CMK (cell line): ENCODE measurements around the gene ABCG2.
"Not testable (repeated sequence)": the region's sequence is repeated elsewhere in the genome, so short reads cannot be mapped to it uniquely, and the experiment has no call there.

ENCODE experiments used
- DNase-seq: peaks from one replicate; pipeline ENCODE4 v3.0.0-alpha.2; 2010; ENCODE audit warnings: low read depth

The ABCG2 gene

GRCh38 chr4:88163336-88163735 is 4.9 kb upstream of the ABCG2 start:
- DNase-seq = no peak

GRCh38 chr4:88162626-88163025 is 4.2 kb upstream of the ABCG2 start:
- DNase-seq = no peak

GRCh38 chr4:88159229-88159725 is 838 bp upstream of the ABCG2 start:
- no peak for DNase-seq

- DNase-seq = no peak
Measured at GRCh38 chr4:88158038-88158488, 376 bp downstream of the ABCG2 start.

- DNase-seq = not testable (repeated sequence)
Measured at GRCh38 chr4:88152331-88152730, 6.1 kb downstream of the ABCG2 start.

- DNase-seq = no peak
Measured at GRCh38 chr4:88148560-88148959, 9.9 kb downstream of the ABCG2 start.

- no peak for DNase-seq
Measured at GRCh38 chr4:88147799-88148217, 10.6 kb downstream of the ABCG2 start.

- no peak for DNase-seq
Measured at GRCh38 chr4:88146891-88147290, 11.5 kb downstream of the ABCG2 start.

GRCh38 chr4:88144866-88145300 is 13.6 kb downstream of the ABCG2 start:
- no peak for DNase-seq

GRCh38 chr4:88144048-88144447 is 14.4 kb downstream of the ABCG2 start:
- DNase-seq = no peak

GRCh38 chr4:88143504-88143903 is 14.9 kb downstream of the ABCG2 start:
- no peak for DNase-seq

GRCh38 chr4:88138561-88138960 is 19.9 kb downstream of the ABCG2 start:
- DNase-seq = no peak

- no peak for DNase-seq
Measured at GRCh38 chr4:88137112-88137511, 21.3 kb downstream of the ABCG2 start.

GRCh38 chr4:88136249-88136648 is 22.2 kb downstream of the ABCG2 start:
- DNase-seq = no peak

- no peak for DNase-seq
Measured at GRCh38 chr4:88135356-88135663, 23.1 kb downstream of the ABCG2 start.

GRCh38 chr4:88134536-88135355 is 23.7 kb downstream of the ABCG2 start:
- no peak for DNase-seq

GRCh38 chr4:88134111-88134510 is 24.3 kb downstream of the ABCG2 start:
- no peak for DNase-seq

- DNase-seq = no peak
Measured at GRCh38 chr4:88130544-88131305, 27.7 kb downstream of the ABCG2 start.

- DNase-seq = no peak
Measured at GRCh38 chr4:88130003-88130402, 28.4 kb downstream of the ABCG2 start.

- not testable (repeated sequence) for DNase-seq
Measured at GRCh38 chr4:88122260-88122659, 36.2 kb downstream of the ABCG2 start.

- DNase-seq = no peak
Measured at GRCh38 chr4:88119943-88120342, 38.5 kb downstream of the ABCG2 start.

GRCh38 chr4:88115587-88115986 is 42.9 kb downstream of the ABCG2 start:
- no peak for DNase-seq

- no peak for DNase-seq
Measured at GRCh38 chr4:88112856-88113255, 45.6 kb downstream of the ABCG2 start.
